H1 (cell line): ENCODE measurements around the gene OR2T5.
"Not testable (repeated sequence)": the region's sequence is repeated elsewhere in the genome, so short reads cannot be mapped to it uniquely, and the experiment has no call there.

Experiments
- EP300 ChIP-seq, 2 experiments: IDR thresholded peaks; 1 replicate in 1 of 2; 2 replicates in 1 of 2; pipeline ENCODE4 v1.6.1; 2011 to 2012; ENCODE audit warnings: low read depth in 2 of 2, low read length in 2 of 2, mild to moderate bottlenecking in 2 of 2, borderline replicate concordance in 1 of 2, inconsistent platforms in 1 of 2, moderate library complexity in 1 of 2
- RAD21 ChIP-seq, 2 experiments: IDR thresholded peaks in 1 of 2; conservative IDR thresholded peaks in 1 of 2; 2 replicates each; pipeline ENCODE4 v1.6.1; 2011; ENCODE audit warnings: low read depth in 2 of 2, low read length in 2 of 2, improper control_type of control experiment in 1 of 2, inconsistent platforms in 1 of 2, mild to moderate bottlenecking in 1 of 2, moderate library complexity in 1 of 2
- SP1 ChIP-seq: IDR thresholded peaks from 2 replicates; pipeline ENCODE4 v1.6.1; 2011; ENCODE audit warnings: low read depth, low read length

GRCh38 chr1:248444603-248445002 lies 43.8 kb upstream of the OR2T5 start:
- not testable (repeated sequence) for TF ChIP-seq SP1; RAD21 (IDR thresholded peaks at IDR 0.05 in 1 of 2, conservative IDR thresholded peaks at IDR 0.05 in 1 of 2; ENCODE audit: low read depth in 2 of 2, low read length in 2 of 2); EP300 (IDR thresholded peaks at IDR 0.05; ENCODE audit: borderline replicate concordance in 1 of 2, low read depth in 2 of 2, low read length in 2 of 2)
